GM18867 (cell line): Measurements from ENCODE around the gene WNK2.

ENCODE experiments used
- ATAC-seq: cut with Tn5 transposase; IDR thresholded peaks from one replicate; pipeline ENCODE4 v1.9.1; 2021; ENCODE audit warnings: mild to moderate bottlenecking, moderate library complexity; ENCODE audit not compliant: unreplicated experiment

The WNK2 gene

DNA sequence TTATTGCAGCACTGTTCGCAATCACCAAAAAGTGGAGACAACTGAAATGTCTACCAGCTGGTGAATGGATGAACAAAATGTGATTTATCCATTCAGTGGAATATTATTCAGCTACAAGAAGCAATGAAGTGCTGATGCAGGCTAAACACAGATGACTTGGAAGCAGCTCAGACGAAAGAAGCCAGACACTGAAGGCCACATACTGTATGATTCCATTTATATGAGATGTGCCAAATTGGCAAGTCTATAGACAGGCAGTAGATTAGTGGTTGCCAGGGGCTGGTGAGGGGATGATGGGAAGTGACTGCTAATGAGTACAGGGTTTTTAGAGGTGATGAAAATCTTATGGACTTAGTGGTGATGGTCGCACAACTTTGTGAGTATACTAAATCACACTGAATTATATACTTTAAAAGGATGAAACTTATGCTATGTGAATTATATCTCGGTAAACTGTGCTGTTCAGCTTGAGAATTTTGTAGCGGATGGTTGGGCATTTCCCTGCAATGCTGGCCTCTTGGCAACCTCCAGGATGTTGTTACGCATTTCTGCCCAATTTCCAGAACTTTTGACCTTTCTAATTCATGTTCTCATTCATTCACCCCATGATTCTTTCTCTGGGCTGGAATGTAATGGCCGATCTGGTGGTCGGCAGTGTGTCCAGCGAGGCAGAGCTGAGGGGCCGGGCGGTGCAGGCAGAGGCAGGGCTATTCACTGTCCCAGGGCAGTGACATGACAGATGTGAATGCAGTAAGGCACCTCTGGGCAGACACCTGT is 22.0 kb upstream of the WNK2 start:
- no peak for ATAC-seq

DNA sequence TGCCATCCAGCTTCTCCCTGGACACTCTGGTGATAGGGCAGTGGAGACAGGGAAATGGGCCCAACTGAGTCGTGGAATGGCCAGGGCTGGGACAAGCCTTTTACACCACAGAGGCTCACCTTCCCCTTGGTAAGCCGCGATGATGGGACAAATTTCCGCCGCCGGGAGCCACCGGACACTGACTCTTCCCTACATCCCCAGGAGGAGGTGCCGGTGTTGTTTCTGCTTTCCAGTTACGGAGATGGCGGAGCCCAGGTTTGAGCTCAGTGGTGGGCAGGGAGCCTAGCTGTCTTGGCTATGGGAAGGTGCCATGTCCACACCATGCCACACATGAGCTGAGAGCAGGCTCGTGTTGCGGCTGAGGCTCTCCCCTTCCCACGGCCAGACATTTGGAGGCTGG is 19.9 kb upstream of the WNK2 start:
- ATAC-seq, result no peak

DNA sequence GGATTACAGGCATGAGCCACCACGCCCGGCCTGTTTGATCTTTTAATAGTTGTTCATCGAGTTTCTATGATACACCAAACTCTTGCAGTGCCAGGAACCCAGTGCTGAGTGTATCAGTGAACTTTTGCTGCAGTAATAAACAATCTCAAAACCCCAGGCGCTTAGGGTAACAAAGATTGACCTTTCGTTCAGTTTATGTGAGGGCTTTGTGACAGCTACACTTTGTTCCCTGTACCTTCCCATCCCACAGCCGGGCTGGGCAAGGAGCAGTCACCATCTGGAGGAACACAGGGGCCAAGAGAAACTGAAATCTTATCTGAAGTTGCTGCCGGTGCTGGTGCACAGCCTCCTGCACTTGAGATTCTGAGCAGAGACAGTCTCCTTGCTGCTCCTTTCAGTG is 17.2 kb upstream of the WNK2 start:
- no peak for ATAC-seq

DNA sequence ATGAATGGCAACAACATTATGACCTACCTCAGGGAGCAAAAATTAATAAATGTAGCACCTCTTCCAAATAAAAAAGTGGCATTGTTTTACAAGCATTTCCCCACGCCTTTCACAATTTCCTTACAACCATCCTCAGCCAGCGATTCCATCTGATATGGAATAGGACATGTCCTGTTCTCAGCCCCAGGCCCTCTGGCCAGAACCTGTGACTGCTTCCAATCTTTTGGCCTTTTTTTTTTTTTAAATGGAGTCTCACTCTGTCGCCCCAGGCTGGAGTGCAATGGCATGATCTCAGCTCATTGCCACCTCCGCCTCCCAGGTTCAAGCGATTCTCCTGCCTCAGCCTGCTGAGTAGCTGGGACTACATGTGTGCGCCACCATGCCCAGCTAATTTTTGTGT is 16.8 kb upstream of the WNK2 start:
- ATAC-seq, result no peak

DNA sequence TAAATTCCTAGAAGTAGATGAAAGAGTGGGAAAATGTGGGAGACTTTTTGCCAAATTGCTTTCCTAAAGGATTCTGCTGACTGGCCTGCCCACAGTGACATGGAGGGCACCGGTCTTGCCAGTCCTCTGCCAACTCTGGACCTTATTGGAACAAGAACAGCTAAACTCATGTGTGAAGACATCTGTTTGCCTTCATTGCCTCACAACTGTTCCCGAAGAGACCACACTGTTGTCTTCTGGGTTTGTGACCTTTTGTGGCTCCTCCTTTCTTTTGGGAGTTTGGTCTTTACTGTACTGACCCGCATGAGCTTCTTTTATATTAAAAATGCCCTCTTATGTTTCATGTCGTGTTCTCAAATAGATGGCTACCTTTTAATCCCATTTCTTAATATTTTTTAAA is 16.1 kb upstream of the WNK2 start:
- no peak for ATAC-seq

DNA sequence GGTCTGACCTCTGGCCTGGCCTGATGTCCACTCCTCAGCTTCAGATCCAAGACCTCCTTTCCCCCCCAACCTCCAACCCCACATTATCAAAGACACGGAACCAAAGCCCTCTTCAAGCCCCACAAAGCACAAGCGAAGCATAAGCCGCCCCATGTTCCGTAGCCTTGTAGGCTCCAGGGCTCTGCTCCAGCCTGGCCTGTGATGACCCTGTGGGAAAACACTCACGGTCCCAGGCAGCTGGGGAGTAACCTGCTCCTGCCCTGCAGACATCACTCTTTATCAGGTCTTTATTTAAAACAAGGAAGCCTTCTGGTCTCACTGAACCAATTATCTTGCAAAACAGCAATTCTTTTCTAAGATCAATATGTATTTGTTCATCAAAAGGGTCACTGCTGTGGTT is 15.4 kb upstream of the WNK2 start:
- no peak for ATAC-seq

DNA sequence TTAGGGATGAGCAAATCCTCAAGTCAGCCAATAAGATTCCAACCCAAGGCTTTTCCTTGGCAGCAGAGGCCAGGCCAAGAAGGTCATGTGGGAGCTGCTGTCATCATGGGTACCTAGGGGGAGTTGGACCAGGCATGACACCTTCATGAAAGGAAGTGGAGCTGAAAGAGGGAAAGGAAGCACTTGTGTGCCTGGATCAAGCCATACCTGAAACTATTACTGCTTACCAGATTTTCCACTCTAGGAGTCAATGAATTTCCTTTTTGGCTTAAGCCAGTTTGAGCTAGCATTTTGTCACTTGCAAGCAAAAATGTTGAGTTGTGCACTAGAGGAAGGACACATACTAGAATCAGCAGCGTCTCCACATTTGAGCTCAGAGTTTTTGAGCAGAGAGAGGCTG is 14.5 kb upstream of the WNK2 start:
- ATAC-seq, result no peak

DNA sequence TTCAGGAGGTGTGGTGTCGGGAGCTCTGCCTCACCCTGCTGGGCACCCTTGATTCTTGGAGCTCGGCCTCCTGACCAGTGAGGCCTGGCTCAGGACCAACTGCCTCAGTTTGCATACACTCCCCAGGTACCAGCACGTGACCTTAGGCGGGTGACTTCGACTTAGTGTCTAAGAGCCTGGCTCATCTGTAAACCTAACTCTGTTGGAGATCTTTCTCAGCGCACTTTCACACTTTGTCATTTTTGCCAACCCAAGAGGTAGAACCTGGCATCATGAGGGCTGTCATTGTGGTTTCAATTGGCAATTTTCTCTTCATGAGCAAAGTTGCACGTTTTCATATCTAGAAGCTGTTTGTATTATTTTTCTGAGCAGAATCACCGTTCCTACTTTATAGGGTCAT is 13.4 kb upstream of the WNK2 start:
- ATAC-seq, result no peak

DNA sequence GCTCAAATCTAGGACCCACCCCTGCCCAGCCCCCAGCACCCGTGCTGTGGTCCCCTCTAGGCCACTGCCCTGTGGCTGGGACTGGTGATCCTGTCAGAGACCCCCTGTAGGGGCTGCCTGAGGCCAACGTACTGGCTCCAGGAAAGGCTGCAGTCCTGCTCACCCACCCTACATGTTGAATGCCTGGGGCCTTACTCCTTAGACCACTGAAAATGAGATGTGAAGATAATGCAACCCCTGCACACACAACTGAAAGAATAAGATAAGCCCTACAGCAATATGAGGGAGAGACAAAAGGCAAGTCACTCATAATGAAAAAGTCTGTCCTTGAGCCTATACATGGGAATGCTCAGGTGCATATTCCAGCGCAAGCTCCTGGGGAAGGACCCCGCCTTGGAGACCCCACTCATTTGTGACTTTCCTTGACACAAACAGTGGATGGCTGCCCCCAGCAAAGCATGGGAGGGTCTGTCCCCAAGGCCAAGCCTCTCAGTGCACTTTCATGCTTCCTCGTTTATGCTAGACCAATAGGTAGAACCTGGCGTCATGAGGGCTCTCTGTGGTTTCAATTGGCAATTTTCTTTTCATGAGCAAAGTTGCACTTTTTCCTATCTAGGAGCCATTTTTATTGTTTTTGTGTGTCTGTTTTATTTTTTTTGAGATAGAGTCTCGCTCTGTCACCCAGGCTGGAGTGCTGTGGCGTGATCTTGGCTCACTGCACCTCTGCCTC is 12.5 kb upstream of the WNK2 start:
- ATAC-seq, result no peak

DNA sequence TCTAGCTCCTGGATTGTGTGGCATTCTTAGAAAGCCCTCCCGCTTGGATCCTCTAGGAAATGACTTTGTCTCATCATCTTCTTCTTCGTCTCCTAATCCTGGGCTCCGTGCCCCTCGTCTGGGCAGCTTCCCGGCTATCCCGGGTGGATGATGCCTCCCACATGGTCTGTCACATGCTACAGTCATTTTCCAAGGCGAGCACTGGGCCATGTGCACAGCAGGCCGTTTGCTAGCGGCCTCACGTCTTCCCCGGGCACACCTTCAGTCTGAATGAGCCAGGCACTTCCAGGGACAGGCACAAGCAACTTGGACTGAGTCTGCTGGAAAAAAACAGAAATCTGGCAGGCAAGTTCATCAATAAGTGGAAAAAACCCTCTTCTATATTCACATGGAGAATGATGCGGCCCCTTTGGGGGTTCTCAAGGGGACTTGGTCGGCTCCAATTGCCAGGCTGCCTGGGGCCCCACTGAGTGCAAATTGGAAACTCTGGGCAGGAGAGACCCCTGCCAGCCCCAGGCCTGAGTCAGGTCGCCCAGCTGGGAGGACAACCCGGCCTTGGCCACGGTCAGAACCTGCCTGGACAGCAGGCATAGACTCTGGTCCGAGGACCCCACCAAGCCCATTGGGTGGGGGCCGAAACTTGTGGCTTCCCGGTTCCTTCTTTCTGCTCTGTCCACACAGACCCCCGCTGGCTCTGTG is 11.1 kb upstream of the WNK2 start:
- no peak for ATAC-seq

DNA sequence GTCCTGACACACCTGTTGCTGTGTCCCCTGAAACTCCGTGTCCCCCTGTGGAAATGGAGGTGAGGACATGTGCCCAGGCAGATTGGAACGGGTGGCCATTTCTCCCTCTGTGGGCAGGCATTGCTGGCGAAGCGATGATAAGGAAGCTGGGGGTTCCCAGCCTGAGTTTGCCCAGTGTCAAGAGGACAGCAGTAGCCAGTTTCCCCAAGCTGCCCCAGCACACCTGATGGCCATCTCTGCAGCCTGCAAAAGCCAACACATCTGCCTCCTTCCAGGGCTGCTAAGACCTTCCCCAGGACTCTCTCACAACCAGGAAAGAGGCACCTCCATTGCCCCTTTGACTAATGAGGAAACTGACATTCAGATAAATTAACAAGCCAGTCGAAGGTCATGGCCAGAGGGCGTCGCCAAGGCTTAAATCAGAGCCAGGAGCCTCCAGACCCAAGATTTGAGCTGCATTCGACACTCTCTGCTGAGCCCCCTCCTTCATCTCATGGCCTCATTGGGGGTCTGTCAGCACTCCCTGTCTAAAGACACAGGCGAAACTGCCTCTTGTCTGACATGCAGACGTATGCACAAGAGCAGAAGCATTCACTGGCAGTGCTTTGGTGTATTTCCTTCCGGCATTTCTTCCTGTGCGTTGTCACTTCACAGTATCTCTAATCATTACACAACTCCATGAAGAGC is 10.4 kb upstream of the WNK2 start:
- no peak for ATAC-seq

DNA sequence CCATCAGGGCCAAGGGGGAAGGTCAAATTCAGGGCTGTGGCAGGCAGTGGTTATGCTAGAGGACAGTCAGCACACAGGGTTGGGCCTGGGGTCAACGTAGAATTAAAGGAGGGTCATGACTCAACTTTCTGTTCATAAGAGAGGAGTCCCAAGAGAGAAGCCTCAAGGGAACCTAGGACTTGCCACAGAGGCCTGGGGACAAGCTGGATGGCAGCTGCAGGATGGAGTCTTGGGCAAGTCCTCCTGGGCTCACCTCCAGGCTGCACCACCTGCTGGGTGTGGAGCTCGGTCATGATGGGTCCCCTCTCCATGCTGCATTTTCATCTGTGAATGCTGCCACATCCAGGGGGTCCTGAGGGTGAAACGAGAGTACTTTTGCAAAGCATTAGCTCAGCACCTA is 9.0 kb upstream of the WNK2 start:
- ATAC-seq, result no peak

DNA sequence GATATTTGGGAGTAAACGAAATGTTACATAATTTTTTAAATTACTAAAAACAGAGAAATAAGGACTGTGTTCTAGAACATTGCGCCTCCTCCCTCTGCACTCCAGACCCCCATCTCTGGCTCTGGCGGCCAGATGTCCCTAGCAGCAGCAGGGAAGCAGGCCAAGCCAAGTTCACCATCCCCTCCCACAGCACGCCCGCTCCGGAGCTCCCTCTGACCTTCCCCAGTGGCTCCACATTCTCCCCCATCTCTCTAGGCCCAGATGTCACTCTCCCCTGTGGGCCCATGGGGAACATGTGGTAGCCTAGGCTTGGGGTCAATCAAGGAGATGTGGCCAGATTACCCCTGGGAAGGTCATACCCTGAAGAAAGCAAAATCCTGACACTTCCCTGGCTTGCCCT is 6.3 kb upstream of the WNK2 start:
- ATAC-seq, result no peak

DNA sequence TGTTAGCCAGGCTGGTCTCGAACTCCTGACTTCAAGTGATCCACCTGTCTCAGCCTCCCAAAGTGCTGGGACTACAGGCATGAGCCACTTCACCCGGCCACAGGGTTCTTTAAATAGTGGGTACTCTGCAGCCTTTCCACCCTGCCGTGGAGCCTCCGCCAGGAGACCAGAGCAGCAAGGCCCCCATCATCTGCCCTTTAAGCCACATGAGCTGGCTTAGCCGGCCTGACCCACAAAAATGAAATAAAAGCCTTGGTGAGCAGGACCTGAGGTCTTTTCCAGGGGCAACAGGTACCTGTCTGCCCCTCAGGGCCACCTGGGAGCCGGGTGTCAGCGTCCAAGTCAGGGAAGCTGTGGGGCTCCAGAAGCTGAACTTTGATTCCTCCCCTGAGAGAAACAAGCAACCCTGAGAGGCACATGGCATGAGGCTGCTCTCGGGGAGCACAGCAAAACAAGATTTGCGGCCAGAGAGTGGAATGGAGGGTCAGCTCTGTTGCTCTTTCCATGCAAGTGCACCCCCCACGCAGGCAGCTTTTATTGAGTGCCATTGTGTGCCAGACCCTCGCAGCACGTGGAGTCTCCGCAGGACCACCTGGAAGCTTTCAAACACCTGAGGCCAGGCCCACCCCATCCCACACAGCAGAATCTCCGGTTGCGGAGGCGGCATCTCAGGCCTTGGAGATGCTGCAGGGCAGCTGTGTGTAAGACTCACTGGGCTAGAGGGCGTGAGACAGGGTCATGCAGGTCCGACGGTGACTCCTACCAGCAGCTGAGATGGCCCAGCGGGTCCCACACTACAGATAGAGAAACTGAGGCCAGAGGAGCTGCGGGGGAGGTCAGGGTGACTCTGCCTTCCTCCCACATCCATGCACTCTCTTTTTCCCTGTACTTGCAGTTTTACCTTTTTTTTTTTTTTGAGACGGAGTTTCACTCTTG is 4.8 kb upstream of the WNK2 start:
- ATAC-seq, result no peak

DNA sequence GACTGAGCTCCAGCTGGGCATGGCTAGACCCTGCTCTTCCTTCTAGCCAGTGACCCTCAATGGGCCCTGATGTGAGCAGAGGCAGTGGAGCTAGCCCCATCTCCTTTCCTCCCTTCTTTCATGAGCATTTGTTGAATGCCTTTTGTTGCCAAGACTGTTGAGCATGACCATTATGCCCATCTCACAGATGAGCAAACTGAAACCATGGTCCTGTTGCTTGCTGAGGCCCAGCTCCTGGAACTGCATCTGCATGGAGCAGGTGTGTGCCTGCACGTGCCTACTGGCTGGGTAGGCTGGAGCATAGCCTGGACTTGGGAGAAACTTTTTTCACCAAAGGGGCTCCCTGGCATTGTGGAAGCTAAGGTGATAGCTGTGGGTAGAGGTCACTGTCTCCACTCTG is 3.0 kb upstream of the WNK2 start:
- ATAC-seq, result no peak

DNA sequence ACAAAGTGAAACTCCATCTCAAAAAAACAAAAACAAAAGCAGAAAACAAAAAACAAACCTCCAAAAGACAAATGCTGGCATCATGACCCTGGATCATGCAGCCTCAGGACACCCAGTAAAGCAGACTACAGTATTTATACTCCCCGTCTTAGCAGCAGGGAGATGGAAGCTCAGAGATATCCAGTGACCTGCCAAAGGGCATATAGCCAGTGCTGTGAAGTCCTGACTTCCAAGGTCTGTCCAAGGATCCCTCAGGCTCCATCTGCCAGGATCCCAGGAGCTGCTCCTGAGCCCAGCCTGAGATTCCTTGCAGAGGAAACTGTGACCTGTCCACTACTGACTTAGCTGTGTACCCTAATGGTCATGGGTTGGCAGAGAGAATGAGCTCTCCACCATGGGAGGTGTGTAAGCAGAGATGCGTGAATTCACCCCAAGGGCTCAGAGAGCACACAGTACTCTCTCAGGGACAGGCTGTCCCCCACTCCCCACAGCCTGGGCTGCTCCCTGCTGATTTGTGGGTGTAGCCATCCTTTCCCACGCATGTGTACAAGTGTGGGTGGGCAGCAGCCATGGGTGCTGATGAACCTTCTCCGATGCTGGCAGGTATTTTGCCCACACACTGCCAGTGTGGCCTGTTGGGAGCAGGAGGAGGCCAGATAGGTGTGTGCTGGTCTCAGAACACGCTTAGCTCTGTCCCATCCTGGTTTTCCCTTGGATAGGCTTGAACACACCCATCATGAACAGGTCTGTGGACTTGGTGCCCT is 2.1 kb upstream of the WNK2 start:
- no peak for ATAC-seq

DNA sequence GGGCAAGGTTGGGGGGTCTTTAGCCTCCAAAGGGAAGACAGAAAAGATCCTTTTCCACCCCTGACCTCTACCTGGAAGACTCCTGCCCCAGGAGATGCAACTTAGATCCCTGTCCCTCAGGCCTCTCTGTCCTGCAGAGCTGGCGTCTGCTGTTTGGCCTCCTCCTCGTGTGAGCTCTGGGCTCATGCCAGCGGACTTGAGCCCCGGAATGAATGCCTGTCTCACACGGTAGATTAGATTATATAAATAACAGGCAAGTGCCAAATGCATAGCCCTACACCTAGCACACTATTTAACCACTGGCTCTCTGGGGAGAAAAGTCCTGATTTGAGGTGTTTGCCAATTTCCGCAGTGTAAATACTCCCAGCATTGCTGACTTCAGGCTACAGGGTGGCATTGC is 1.4 kb upstream of the WNK2 start:
- ATAC-seq, result no peak

DNA sequence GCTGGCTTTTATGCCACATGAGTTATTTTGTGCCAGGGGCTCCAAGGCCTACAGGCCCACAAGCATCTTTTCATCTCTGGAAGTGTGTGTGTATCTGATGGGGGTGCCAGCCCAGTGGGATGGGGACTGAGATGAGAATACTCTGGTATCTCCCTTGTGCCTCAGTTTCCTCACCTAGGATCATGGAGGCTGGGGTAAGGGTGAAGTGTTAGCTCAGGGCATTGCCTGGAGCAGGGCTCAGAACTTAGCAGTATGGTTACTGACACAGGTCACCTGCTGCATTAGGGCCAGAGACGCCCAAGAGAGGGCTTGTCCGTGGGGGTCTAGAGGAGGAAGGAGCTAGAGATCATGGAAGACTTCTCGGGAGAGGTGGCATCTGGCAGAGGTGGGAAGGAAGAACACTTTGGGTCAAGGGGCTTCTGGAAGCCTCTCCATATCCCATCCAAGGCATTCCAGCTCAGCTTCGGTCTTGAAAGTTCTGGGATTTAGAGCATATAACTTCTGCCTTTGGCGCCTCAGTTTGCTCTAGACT is 742 bp upstream of the WNK2 start:
- ATAC-seq, result no peak
